HG03103 (cell line): ENCODE measurements around the gene CDC25B.

Experiments
- ATAC-seq: cut with Tn5 transposase; IDR thresholded peaks from one replicate; pipeline ENCODE4 v1.9.1; 2021; ENCODE audit warnings: low read depth; ENCODE audit not compliant: unreplicated experiment

CDC25B gene

DNA sequence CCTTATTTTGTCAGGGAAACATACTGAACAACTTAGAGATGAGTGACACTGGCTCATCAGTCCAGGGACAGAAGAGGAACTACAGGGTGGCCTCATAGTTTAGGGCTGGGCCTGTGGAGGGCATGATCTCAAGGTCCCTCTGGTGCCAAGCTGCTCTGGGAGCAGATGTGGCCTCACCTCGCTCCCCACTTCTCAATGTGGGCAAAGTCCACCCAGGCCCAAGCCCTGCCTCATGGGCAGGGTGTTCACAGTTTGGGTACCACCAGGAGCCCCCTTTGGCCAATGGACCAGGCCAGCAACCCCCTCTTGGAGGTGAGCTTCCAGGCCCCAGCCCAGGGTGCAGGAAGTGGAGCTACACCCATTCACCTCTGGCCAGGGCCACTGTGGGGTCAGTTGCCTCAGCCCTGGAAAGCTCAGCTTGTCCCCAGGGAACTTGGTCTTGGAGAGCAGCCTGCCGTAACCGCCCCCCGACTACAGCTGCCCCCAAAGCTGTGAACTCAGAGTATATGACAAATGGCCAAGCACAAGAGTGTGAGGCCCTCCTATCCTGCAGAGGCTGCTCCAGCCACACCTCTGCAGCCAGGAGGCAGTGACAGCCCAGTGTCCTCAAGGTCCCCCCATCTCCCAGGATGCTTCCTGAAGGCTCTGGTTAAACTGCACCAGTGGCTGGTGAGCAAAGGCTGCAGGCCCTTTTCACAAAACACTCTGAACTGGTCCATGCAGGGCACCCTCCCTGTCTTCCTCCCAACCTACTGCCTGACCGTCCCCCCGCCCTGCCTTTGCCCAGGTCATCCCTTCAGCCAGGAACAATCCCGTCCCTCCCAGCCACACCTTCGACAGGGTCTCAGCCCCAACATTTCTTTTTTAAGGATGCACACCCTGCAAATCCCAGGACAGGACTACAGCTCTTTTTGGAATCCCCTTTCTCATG is 32.2 kb upstream of the CDC25B start:
- no peak for ATAC-seq

DNA sequence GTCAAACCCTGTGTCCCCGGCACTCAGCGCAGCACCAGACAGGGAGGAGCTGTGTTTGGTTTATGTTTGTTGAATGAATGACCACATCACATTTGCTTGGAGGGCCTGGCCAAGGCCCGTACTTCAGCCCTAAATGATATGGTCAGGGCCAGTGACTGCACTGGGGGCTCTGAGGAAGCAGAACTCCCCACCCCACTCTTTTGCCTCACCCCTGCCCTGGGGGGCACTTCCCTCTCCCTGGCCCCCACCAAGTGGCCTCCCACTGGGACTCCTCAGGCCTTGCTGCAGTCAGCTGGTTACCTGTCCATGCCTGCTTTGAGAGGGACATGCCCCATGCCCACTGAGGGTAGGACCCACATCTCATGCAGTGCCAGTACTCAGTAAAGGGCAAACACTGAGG is 31.5 kb upstream of the CDC25B start:
- ATAC-seq = no peak

DNA sequence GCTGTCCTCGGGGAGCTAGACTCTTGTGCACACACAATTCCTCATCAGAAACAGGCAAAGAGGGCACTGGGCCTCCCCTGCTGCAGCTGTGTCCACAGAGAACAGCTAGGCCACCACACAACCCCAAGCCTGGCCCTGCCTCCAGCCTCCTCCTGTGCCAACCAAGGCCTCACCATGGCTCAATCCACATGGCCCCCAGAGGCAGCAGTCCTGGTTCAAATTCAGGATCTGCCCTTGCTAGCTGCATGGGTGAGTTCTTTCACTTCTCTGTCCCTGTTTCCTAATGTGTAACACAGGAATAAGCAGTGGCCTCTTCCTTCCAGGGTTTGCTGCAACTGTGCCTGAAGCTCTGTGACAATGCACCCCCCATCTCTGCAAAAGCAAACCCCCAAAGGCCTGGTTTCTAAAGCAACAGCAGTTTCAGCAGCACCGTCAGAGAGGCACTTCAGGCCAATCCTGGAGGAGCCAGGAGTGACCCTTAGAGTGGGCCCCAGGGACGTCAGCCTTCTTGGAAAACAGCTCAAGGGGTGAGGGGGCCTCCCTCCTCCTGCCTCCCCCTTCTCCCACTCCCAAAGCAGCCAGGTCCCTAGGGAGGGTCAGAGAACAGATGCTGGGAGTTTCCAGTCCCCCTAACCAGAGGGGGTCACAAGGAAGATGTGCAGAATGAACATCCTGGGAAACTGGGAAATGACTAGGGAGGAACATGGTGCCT is 30.8 kb upstream of the CDC25B start:
- no peak for ATAC-seq

DNA sequence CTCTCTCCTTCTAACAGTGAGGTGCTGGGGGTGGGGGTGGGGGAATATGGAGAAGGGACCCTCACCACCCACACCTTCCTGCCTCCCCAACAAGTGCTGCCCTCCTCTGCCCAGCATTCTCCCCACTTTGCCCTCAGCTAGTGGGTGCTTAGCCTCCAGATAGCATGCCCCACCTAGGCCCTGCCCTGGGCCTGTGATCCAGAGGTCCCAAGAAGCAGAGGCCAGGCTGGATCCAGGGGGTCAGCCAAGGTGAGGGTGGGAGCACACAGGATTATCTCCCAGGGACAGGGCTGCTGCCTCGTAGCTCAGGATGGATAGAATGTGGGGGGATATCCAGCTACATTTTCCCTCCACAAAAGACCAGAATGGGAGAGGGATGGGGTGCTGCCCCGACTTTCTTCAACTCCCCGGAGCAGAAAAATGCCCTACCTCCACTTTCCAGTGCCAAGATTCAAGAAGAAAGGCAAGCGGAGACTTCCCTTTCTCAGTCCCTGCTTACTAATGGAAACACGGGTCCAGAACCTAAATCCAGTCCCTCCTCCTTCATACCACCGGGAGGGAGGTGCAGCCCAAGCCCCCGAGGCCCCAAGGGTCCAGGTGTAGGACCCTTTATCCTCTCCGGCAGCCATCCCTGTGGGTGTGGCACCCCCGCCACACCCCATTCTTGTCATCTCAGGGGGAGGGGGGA is 29.5 kb upstream of the CDC25B start:
- no peak for ATAC-seq

DNA sequence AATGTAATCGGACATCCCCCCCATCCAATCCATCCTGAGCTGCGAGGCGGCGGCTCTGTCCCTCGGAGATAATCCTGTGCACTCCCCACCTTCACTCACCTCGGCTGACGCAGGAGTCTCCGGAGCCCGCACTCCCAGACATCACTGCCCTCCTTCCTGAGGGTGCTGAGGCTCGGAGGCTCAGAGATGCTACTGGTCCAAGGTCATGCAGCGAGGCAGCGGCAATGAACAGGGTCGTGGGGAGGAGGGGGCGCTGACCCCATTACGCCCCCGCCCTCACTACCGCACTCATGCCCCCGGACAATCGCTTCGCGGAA is 29.0 kb upstream of the CDC25B start:
- ATAC-seq = no peak

DNA sequence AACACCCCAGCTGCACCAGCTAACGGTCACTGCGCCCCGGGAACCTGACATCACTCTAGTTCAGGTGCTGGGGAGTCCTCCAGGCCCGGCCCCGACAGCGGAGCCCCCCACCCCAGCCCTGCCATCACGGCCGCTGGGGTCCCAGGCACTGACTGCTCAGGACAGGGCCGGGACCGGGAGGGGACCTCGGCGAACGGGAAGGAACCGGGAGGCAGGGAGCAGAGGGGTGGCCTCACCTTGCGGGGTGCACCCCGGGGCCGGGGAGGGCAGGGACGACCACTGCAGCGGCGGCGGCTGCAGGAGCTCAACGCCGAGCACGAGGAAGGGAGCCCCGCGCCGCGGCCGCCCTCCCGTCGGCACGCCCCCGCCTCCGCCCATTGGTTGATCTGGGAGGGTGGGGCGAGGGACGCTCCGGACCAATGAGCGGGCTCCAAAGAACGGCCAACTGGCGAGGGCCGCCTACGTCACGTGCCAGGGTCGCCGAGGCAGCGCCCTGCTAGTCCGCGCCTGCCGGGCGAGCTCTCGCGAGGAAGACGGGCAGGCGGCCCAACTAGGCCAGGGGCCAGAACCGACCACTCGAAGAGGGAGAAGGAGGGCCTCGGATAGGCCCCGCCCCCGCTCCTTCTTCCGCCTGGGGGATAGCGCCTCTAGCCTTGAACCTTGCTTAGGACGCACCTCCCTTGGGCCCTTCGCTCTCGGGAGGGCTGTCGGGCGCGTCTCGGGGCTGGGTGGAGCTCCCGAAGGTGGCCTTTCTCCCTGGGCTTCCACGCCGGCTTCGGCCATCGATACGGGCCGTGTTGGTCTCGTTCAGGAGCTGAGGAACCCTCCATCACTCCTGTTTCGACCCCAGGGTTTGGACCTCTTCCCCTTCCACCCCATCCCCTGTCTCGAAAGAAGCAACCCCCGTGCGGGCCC is 28.4 kb upstream of the CDC25B start, which contains the start of gene ADISSP:
TSS of gene ADISSP (minus strand) at position 327 of the 915 bp plus-strand sequence. CDS start 7,653 bp downstream, outside the sequence.
- ATAC-seq = peak; percentile 89

DNA sequence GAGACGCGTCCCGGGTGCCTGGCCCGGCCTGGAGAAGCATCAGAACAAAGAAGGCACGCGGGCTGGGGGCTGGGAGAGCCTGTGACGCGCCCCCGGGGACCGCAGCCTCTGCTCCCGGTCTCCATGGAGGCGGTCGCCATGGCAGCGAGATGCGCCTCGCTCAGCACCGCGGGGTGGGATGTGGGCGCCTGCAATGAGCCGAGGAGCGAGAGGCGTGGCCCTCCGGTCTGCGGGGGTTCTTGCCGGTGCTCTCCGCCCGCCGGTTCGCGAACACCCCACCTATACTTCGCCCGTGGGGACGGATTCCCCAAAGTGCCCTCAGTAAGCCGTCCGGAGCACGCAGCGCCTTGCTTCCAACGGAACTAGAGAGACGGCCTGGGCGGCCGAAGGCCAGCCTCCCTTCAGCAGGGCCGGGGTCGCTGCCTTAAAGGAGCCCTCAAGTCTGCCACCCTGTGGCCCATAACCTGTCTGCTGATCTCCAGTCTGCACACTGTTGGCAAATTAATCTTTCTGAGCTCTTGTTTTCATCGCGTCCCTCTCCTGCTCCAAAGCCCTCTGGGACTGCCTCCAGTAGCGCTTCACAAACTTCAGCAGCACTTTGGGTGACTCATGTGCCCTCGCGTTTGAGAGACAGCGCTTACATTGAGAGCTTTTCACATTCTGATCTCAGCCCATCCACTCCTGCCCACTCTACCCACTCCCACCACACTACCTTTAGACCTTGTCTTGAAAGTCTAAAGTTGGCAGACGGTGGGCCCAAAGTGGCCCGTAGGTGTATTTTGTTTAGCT is 27.6 kb upstream of the CDC25B start:
- ATAC-seq = no peak

DNA sequence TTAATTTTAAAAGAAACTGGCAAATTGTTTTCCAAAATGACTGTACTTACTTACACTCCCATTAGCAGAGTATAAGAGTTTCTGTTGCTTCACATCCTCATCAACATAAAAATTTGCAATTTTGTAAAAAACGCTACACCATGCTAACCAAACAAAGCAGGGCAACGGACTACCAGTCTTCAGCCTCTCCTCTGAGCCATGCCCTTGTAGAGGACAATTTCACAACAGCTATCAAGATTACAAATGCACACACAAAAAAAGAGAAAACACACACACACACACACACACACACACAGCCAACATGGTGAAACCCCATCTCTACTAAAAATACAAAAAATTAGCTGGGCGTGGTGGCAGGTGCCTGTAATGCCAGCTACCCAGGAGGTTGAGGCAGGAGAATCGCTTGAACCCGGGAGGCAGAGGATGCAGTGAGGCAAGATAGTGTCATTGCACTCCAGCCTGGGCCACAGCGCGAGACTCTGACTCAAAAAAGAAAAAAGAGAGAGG is 24.5 kb upstream of the CDC25B start:
- ATAC-seq = no peak

DNA sequence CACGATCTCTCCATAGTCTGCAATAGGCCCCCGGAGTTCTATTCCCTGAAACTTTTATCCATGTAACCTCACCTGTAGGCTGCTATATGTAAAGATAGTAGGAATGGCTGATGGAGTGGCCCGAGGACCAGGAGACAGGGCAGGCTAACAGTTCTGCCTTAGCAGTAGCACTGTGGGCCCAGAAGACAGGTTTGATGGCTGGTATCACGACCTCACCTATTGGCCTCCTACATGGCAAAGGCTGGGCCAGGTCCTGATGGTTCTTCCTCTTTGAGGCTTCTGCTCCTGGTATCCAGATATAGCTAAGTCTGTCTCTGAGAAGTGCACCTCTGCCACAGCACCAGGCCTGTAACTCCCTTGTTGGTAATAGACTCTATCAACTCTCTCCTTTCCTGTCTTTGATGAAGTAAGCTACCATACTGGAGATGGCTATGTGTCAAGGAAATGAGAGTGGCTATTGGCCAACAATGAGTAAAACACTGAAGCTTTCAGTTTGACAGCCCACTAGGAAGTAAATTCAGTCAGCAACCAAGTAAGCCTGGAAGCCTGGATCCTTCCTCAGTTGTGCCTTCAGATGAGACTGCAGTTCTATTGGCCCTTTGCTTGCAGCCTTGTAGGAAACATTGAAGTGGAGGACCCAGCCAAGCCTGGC is 20.5 kb upstream of the CDC25B start:
- ATAC-seq = no peak

DNA sequence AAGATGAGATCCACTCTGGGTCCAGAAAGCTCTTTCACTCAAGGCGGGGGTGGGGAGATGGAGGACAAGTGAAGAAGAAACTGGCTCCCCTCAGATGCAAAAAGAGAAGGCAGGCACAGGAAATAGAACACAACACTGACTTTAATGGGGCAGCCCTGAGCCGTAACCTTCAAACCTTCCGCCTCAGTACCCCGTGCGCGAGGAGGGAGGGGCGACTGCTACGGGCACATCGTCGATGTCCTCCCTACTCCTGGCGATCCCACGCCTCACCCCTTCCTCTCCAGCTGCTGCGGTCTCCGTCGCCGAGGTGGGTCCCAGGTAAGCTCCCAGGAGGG is 18.8 kb upstream of the CDC25B start:
- no peak for ATAC-seq

DNA sequence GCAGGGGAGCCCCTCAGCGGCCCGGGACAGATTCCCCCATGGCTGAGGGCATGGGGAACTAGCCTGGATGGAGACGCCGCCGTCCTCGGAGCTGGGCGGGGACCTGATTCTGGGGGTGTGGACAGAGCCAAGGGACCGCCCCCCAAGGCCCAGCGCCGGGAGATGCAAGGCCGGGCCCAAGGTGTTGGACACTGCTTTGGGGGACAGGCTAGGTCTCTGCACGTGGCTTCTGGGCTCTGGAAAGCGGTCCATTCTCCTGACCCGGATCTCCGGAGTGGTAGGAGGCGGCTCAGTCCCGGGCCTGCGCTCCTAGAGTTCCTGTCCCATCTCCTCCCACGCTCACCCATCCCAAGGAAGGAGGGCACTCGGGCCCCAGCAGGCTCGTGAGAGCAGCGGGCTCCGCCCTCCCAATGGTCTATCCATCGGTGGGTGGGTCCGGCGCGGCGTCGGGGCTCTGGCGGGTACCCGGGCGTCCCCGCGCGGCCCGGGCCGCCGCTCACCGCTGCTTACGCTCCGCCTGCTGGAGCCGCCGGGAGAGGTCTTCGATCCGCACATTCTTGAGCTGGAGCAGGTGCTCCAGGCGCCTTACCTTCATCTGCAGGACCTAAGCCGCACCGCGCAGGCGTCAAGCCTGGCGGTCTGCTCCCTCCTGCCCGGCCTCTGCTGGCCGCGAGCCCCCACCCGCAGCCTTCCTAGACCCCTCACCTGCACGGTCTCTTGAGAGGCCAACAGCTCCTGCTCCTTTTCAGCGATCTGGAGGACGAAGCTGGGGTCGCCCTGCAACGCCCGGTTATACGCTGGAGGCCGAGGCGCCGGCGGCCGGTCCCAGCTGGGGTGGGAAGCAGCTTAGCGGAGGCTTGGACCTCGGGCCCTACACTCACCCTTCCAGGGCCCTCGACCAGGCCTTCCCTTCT is 18.1 kb upstream of the CDC25B start:
- no peak for ATAC-seq

DNA sequence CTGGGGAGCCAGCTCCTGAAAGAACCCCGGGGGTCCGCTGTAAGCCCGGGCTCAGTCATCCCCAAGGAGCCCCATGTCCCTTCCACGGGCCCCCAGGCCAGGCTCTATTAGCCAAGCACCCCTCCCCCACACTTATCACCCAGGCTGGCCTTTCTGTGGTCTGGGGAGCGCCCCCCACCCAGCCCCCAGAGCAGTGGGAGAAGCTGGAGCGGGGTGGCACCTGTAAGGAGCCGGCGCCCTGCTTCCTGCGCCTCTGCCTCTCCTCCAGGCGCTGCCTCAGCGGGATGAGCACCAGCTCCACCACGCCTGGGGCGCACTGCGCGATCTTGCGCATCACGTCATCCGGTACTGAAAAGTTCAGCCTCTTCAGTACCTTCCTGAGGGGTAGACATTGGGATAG is 17.1 kb upstream of the CDC25B start:
- ATAC-seq = no peak

DNA sequence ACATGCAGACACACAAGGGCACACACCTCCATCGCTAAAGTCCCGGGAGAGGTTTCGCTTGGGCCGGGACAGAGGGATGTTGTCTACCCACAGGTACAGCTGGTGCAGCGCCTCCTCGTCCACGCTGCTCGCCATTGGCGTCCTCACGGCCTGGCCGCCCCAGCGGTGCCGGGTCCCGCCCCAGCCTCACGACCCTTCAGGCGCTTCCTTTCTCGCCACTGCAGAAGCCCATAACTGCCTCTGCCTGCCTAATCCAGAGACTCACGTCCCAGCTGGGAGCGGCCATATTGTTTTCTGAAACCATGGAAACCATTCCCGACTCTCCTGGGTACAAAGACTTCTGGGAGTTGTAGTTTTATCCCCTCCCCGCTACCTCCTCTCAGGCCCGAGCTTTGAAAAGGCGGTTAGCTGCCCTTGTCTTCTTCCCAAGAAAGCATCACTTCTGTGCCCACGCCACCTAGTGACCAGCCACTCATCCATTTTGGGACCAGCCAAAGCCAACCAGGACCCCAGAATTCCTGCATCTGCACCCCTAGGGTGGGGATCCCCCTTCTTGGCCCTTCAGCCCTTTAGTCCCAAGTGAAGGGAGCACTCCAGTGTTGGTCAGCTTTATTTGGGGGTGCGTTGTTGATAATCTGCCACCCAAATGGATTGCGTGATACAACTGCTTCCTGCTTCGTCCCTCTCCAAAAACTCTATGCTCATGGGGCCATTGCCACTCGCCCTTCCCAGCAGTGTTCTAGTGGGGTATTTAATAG is 14.8 kb upstream of the CDC25B start, which contains the start of gene SPEF1:
TSS of gene SPEF1 (minus strand) at position 296 of the 758 bp plus-strand sequence. CDS start at position 135, 161 bp downstream.
- ATAC-seq = peak; percentile 49

DNA sequence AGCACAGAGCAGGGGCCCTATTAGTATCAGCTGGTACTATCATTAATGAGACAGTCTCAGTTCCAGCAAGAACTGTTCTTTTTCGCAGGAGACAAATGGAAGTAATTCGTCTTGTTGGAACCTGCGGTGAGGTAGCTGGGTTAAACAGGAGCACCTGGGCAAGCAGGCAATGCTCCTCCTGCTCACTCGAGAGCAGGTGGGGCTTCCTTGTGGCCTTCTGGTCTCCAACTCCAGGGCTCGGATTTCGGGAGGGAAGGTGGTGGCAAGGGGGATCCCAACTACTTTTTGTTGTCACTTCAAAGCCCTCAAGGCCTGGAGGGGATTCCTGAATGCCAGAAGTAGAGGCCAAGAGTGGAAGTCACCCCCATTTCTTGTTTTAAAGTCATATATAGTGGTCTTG is 13.5 kb upstream of the CDC25B start:
- no peak for ATAC-seq

DNA sequence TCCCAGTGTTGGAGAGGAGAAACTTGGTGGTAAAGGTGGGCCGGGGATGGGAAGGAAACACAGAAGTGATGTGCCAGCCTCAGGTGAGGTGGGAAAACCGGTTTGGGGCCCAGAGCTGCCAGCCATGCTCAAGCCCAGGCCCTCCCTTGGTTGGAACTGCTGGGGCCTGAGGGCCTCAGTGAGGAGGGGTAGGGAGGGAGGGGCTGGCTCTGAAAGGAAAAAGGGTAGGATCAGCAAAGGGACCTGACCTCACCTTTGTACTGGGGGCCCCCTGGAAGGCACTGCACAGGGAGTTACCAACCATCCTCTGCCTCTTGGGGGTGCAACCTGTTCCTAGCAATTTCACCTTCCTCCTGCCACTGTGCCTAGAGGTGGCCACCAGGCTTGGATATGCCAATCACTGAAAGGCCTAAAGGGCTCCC is 13.0 kb upstream of the CDC25B start:
- no peak for ATAC-seq

DNA sequence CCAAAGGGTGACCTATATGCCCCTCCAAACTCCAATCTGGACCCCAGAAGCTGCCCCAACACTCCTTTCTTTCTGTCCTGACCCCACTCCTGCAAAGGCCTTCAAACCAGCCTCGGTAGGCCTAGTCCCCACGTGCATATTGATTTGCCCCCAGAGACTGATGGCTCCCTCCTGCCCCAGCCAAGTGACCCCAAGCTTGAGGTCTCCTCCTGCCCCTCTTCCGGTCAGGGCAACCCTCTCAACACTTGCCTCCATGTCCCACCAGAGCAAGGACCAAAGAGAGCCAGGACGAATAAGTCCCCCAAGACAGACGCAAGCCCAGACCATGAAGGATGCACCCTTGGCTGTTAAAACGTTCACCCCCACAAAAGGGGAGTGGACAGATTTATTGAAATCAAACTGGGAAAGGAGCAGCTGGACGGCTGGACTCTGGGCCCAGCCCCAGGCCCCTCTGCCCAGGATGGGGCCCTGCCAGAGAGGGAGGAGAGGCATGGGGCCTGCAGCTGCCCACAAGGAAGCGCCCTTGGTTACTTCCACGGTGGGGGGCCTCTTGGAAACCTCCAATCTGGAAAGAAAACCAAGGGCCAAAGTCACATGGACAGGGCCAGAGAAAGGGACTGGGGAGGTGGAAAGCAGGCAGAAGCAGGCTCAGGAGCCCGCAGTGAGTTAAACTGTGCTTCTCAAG is 12.5 kb upstream of the CDC25B start:
- no peak for ATAC-seq
